Measurements from ENCODE around the gene CACNG8.

Gene CACNG8

GRCh38 chr19:53992815-53993214 lies 30.1 kb downstream of the CACNG8 start:
- TF ChIP-seq CTCF (IDR thresholded peaks at IDR 0.05; ENCODE audit: borderline replicate concordance, insufficient read depth, low read depth, low read length): no peak
- no peak overlapping the region for H3K4me3 ChIP-seq (ENCODE audit: low read depth, low read length)

- no peak overlapping the region for H3K4me3 ChIP-seq (ENCODE audit: low read depth, low read length)
- no peak for TF ChIP-seq CTCF (IDR thresholded peaks at IDR 0.05; ENCODE audit: borderline replicate concordance, insufficient read depth, low read depth, low read length)
These were observed 30.7 kb downstream of the CACNG8 start for GRCh38 chr19:53993448-53993847.

- TF ChIP-seq CTCF (IDR thresholded peaks at IDR 0.05; ENCODE audit: borderline replicate concordance, insufficient read depth, low read depth, low read length): no peak
- H3K4me3 ChIP-seq (ENCODE audit: low read depth, low read length): no peak overlapping the region
These were observed 32.1 kb downstream of the CACNG8 start for GRCh38 chr19:53994811-53995210.

- TF ChIP-seq CTCF (IDR thresholded peaks at IDR 0.05; ENCODE audit: borderline replicate concordance, insufficient read depth, low read depth, low read length): no peak
- no peak overlapping the region for H3K4me3 ChIP-seq (ENCODE audit: low read depth, low read length)
These were observed 35.5 kb downstream of the CACNG8 start for GRCh38 chr19:53998223-53998622.

- H3K4me3 ChIP-seq (ENCODE audit: low read depth, low read length): no peak overlapping the region
- no peak for TF ChIP-seq CTCF (IDR thresholded peaks at IDR 0.05; ENCODE audit: borderline replicate concordance, insufficient read depth, low read depth, low read length)
These were observed 37.0 kb downstream of the CACNG8 start for GRCh38 chr19:53999694-54000093.

GRCh38 chr19:54001496-54001895 lies 38.8 kb downstream of the CACNG8 start:
- TF ChIP-seq CTCF (IDR thresholded peaks at IDR 0.05; ENCODE audit: borderline replicate concordance, insufficient read depth, low read depth, low read length): no peak

GRCh38 chr19:54002495-54003315 lies 40.0 kb downstream of the CACNG8 start:
- no peak overlapping the region for H3K4me3 ChIP-seq (ENCODE audit: low read depth, low read length)
- no peak for TF ChIP-seq CTCF (IDR thresholded peaks at IDR 0.05; ENCODE audit: borderline replicate concordance, insufficient read depth, low read depth, low read length)

More at GRCh38 chr19:54001496-54001895, 38.8 kb downstream of the CACNG8 start:
- H3K4me3 ChIP-seq (ENCODE audit: low read depth, low read length): no peak overlapping the region
